Stimulated activated CD8-positive, alpha-beta memory T cell treated with anti-CD3 and anti-CD28 coated beads, Interleukin-12 subunit alpha, Interleukin-12 subunit beta, amount 100 ng/mL, for 1 hour (primary cell): ENCODE measurements around the gene MTREX.
A peak's percentile ranks its signal among the peaks of the same experiment; 100 is the strongest.

Experiments used
- DNase-seq: peaks from one replicate; pipeline ENCODE4 v3.0.0-alpha.2; 2020; ENCODE audit warnings: low read depth

Gene MTREX

GRCh38 chr5:55324815-55325418 is 17.1 kb downstream of the MTREX start:
- no peak for DNase-seq

GRCh38 chr5:55325621-55326020 is 17.8 kb downstream of the MTREX start:
- no peak for DNase-seq

- no peak for DNase-seq
Observed at GRCh38 chr5:55327281-55327680, 19.5 kb downstream of the MTREX start.

GRCh38 chr5:55331321-55331720 is 23.5 kb downstream of the MTREX start:
- no peak for DNase-seq

GRCh38 chr5:55333017-55333416 is 25.2 kb downstream of the MTREX start:
- DNase-seq = no peak

GRCh38 chr5:55333811-55334210 is 26.0 kb downstream of the MTREX start:
- DNase-seq = no peak

GRCh38 chr5:55338092-55338613 is 30.4 kb downstream of the MTREX start:
- no peak for DNase-seq

GRCh38 chr5:55338810-55339243 is 31.0 kb downstream of the MTREX start:
- no peak for DNase-seq

- no peak for DNase-seq
Observed at GRCh38 chr5:55343107-55343506, 35.3 kb downstream of the MTREX start.

GRCh38 chr5:55343609-55344008 is 35.8 kb downstream of the MTREX start:
- DNase-seq = no peak

- peak; percentile 22 for DNase-seq
Observed at GRCh38 chr5:55344392-55344992, 36.7 kb downstream of the MTREX start.

- no peak for DNase-seq
Observed at GRCh38 chr5:55345327-55345726, 37.5 kb downstream of the MTREX start.

- DNase-seq = no peak
Observed at GRCh38 chr5:55347786-55348185, 40.0 kb downstream of the MTREX start.

GRCh38 chr5:55350754-55351153 is 43.0 kb downstream of the MTREX start:
- DNase-seq = no peak

GRCh38 chr5:55356896-55357295 is 49.1 kb downstream of the MTREX start:
- DNase-seq = no peak

GRCh38 chr5:55360190-55360589 is 52.4 kb downstream of the MTREX start:
- no peak for DNase-seq

GRCh38 chr5:55363856-55364255 is 56.1 kb downstream of the MTREX start:
- no peak for DNase-seq

- no peak for DNase-seq
Observed at GRCh38 chr5:55364537-55365055, 56.8 kb downstream of the MTREX start.

GRCh38 chr5:55370291-55370925 is 62.6 kb downstream of the MTREX start:
- DNase-seq = no peak

GRCh38 chr5:55371145-55371544 is 63.4 kb downstream of the MTREX start:
- no peak for DNase-seq

- no peak for DNase-seq
Observed at GRCh38 chr5:55372130-55372925, 64.5 kb downstream of the MTREX start.

- no peak for DNase-seq
Observed at GRCh38 chr5:55377810-55378209, 70.0 kb downstream of the MTREX start.
